ENCODE measurements around the gene CENPVL1.

GRCh38 chrX:51742586-51742985 is 32.3 kb downstream of the CENPVL1 start:
- TF ChIP-seq ARNT (IDR thresholded peaks at IDR 0.05) = no peak
- TF ChIP-seq BHLHE40 (IDR thresholded peaks at IDR 0.05; ENCODE audit: borderline replicate concordance) = no peak
- no peak for TF ChIP-seq SUZ12 (IDR thresholded peaks at IDR 0.05)
- no peak for TF ChIP-seq TARDBP (IDR thresholded peaks at IDR 0.05)
- no peak for TF ChIP-seq FOXM1 (IDR thresholded peaks at IDR 0.05; ENCODE audit: borderline replicate concordance)
- TF ChIP-seq ELF4 (IDR thresholded peaks at IDR 0.05) = no peak
- TF ChIP-seq NFRKB (IDR thresholded peaks at IDR 0.05) = no peak
- TF ChIP-seq PKNOX1 (IDR thresholded peaks at IDR 0.05) = no peak
- no peak for TF ChIP-seq SP1 (IDR thresholded peaks at IDR 0.05)
- TF ChIP-seq HDGF (IDR thresholded peaks at IDR 0.05; ENCODE audit: borderline replicate concordance) = no peak
- TF ChIP-seq L3MBTL2 (conservative IDR thresholded peaks at IDR 0.05) = no peak
- no peak for TF ChIP-seq ZNF384 (IDR thresholded peaks at IDR 0.05)
- no peak for TF ChIP-seq FOXK2 (IDR thresholded peaks at IDR 0.05)

Data from HEK293T (cell line).